Astrocyte of the spinal cord (primary cell): ENCODE measurements around the gene TMEM82.

Experiments used
- DNase-seq: peaks from one replicate; pipeline ENCODE4 v3.0.0; 2011; ENCODE audit warnings: low read depth, low spot score
- H3K4me3 ChIP-seq: 2 replicates; pipeline ENCODE4 v1.5.1; 2011; ENCODE audit warnings: low read depth, mild to moderate bottlenecking, low read length, moderate library complexity
- in situ Hi-C: cut with HindIII; loops from 2 replicates; pipeline ENCODE4 v1.10.0; 2017; ENCODE audit warnings: low sequenced_read_pairs
- TF ChIP-seq, protein P1 (sequence below): IDR thresholded peaks from 2 replicates; pipeline ENCODE4 v1.5.1; 2012; ENCODE audit warnings: low read depth, mild to moderate bottlenecking, low read length, inconsistent platforms

TMEM82 gene

DNA sequence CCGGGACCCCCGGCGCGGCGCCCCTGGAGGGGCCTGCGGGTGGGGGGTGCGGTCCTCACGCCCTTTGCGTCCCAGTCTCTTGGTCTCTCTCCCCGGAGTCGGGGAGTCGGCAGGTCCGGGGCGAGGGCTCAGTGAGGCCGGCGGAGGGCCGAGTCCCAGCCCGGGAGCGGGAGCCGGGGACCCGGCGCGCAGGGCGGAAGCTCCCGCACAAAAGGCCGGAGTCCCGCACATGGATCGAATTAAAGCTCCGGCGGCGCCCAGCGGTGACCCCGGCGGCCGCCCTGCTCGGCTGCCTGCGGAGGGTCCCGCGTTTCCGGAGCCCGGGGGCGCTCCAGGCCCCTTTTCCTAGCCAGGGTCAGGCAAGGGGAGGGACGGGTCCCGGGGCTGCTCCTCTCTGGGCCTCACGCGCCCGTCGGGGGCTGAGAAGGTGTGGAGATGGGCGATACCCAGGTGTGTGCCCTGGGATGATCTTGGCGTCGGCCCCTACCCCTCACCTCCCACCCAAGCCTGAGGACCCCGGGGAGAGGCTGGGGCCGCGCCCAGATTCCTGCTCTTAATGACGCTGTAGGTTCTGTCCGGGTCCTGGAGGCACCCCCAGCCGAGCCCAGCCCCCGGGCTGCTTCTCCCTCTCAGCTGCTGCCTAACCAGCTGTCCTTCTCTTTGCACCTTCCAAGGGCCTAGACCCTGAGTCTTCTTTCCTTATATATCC lies 16.8 kb downstream of the TMEM82 start:
- in situ Hi-C loops: no loop called here
- TF ChIP-seq, protein P1, sequence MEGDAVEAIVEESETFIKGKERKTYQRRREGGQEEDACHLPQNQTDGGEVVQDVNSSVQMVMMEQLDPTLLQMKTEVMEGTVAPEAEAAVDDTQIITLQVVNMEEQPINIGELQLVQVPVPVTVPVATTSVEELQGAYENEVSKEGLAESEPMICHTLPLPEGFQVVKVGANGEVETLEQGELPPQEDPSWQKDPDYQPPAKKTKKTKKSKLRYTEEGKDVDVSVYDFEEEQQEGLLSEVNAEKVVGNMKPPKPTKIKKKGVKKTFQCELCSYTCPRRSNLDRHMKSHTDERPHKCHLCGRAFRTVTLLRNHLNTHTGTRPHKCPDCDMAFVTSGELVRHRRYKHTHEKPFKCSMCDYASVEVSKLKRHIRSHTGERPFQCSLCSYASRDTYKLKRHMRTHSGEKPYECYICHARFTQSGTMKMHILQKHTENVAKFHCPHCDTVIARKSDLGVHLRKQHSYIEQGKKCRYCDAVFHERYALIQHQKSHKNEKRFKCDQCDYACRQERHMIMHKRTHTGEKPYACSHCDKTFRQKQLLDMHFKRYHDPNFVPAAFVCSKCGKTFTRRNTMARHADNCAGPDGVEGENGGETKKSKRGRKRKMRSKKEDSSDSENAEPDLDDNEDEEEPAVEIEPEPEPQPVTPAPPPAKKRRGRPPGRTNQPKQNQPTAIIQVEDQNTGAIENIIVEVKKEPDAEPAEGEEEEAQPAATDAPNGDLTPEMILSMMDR: no peak
- peak overlapping the region; percentile 79 for H3K4me3 ChIP-seq
- no peak for DNase-seq

- in situ Hi-C loops: no loop called here
- TF ChIP-seq, protein P1: no peak
- DNase-seq: peak; percentile 73
- H3K4me3 ChIP-seq: peak overlapping the region; percentile 79
Measured at GRCh38 chr1:15760520-15761211, 18.4 kb downstream of the TMEM82 start.

- TF ChIP-seq, protein P1: no peak
- in situ Hi-C loops: no loop called here
- H3K4me3 ChIP-seq: peak overlapping the region; percentile 79
- DNase-seq: no peak
Measured at GRCh38 chr1:15761366-15762128, 19.2 kb downstream of the TMEM82 start.

GRCh38 chr1:15762546-15762945 lies 20.2 kb downstream of the TMEM82 start:
- TF ChIP-seq, protein P1: no peak
- in situ Hi-C loops: no loop called here
- no peak overlapping the region for H3K4me3 ChIP-seq
- DNase-seq: no peak

- no peak for DNase-seq
- in situ Hi-C loops: no loop called here
- no peak overlapping the region for H3K4me3 ChIP-seq
- TF ChIP-seq, protein P1: no peak
Measured at GRCh38 chr1:15764269-15764764, 22.0 kb downstream of the TMEM82 start.

DNA sequence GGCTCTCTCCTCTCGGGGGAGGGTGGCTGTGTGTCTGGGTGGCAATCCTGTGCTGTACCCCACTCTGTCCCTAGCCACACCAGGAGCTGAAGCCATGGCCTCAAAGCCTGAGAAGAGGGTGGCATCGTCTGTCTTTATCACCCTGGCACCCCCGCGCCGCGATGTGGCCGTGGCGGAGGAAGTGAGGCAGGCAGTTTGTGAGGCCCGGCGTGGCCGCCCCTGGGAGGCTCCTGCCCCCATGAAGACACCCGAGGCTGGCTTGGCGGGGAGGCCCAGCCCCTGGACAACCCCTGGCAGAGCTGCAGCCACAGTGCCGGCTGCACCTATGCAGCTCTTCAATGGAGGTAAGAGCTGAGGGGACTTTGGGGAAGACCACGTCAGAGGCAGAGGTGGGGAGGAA lies 22.6 kb downstream of the TMEM82 start:
- TF ChIP-seq, protein P1: no peak
- H3K4me3 ChIP-seq: no peak overlapping the region
- DNase-seq: no peak
- in situ Hi-C loops: no loop called here
